GM18508 (cell line): ENCODE data around the gene MSLN.

Experiments
- ATAC-seq: cut with Tn5 transposase; IDR thresholded peaks from one replicate; pipeline ENCODE4 v1.9.1; 2021; ENCODE audit warnings: moderate number of reproducible peaks; ENCODE audit not compliant: insufficient read depth, unreplicated experiment

Gene MSLN

DNA sequence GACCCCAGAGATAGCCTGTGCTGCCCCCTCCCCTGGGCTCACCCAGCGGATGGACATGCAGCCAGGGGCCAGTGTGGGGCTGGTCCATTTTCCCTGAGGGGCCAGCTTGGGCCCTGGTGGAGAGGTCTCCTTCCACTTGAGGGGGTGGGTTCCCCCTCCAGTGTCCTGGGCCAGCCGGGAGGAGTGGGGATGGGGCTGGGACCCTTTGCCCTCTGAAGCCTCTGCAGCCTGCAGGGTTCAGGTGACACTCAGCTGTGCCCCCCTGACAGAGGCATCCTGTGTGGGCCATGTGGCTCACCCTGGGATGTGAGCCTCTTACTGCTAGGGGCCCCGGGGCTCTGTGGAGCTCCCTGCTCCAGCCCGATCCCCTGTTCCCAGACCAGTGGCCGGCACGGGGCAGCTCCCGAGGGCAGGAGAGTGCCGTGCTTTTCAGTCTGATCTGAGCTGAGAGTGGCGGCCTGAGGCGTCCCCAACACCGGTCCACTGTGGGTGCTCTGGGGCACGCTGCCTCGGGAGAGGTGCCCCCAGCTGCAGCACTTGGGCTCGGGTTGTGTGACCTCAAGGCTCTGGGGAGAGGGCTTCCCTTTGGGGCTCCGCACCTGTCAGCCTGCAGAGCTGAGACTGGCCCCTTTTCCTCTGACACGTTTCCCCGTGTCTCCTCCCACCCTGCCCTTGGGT lies 40.4 kb downstream of the MSLN start:
- ATAC-seq, result no peak

- ATAC-seq, result no peak
These were observed 41.2 kb downstream of the MSLN start for GRCh38 chr16:801584-802363.

- ATAC-seq, result no peak
These were observed 41.9 kb downstream of the MSLN start for GRCh38 chr16:802461-802860.

- no peak for ATAC-seq
These were observed 42.6 kb downstream of the MSLN start for GRCh38 chr16:802914-803753.

- no peak for ATAC-seq
These were observed 43.2 kb downstream of the MSLN start for GRCh38 chr16:803754-804080.

GRCh38 chr16:804193-805048 lies 43.9 kb downstream of the MSLN start:
- no peak for ATAC-seq

GRCh38 chr16:805474-805873 lies 44.9 kb downstream of the MSLN start:
- ATAC-seq, result no peak

GRCh38 chr16:807347-808084 lies 47.0 kb downstream of the MSLN start:
- peak; percentile 41 for ATAC-seq

- ATAC-seq, result no peak
These were observed 47.5 kb downstream of the MSLN start for GRCh38 chr16:808085-808386.

DNA sequence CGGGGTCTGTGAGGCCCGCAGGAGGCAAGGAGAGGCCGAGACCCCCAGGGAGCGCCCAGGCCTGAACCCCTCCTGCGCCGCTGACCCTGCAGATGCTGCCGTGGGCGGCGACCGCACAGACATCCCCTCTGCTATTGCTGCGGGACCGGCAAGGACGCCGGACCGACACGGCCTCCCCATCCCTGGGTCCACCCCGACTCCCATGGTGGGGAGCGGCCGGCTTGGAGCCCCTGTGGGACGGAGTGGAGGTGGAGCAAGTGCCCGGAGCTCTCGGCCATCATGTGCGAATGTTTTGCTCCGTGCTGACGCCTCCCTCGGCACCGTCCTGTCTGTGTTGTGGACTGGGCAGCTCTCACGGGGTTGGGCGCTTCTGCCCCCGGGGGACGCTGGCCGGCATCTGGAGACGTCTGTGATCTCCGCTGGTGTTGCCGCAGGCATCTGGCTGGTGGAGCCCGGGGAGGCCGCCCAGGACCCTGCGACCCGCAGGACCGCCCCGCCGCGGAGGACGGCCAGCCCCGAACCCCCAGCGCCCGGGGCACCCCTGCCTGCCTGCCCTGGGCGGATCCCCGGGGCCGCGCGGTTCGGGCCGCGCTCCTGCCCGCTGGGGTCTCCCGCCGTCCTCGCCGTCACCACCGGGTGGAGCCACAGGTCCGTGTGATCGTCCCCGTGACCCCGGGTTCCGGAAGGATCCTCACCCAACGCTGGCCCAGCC lies 52.8 kb downstream of the MSLN start:
- no peak for ATAC-seq

DNA sequence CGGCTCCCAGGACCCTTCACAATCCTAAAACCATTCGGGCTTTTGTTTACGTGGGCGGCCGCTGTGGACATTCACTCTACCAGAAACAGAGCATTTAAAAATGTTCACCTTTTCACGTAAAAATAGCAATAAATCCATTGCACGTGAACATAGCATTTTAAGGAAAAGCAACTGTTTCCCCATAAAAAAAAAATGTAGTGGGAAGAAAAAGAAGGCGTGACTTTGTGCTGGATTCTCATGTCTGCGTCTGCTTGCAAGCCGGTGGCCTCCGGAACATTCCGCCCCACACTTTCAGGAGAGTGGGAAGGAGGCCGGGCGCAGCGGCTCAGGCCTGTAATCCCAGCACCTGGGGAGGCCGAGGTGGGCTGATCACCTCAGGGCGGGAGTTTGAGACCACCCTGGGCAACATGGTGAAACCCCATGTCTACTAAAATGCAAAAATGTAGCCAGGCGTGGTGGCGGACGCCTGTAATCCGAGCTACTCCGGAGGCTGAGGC lies 53.4 kb downstream of the MSLN start:
- ATAC-seq, result no peak

DNA sequence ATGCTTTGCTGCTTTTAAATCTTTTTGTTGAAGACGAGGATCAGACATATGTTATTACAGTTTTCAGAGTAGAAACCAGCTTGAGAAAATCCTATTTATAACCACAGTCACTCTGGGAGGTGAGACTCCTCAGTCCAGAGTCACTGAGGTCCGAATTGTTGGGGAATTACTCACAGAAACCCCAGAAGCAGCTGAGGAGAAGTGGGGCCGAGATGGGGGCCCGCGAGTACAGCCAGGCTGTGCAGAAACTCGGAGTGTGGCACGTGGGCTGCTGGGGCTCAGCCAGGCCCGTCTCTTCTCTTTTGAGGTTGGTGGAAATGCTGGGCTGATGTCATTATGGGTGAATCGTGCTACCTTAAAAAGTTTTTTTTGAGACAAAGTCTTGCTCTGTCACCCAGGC lies 54.4 kb downstream of the MSLN start:
- ATAC-seq, result no peak

DNA sequence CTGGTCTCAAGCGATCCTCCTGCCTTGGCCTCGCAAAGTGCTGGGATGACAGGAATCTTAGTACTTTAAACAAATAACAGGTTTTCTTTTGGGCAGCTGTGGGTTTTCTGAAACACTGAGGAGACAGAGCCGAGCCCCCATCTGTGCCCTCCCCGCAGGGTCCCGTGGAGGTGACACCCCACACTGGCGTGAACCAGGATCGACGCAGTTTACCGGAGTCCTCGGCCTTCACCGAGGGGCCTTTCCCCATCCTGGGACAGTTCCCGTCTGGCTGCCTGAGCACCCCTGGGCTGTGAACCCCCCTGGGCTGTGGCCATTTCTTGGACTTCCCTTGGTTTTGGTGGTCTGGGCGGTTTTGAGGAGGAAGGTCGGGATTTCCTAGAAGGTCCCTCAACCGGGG lies 55.3 kb downstream of the MSLN start:
- no peak for ATAC-seq

- no peak for ATAC-seq
These were observed 56.7 kb downstream of the MSLN start for GRCh38 chr16:817001-817906.

DNA sequence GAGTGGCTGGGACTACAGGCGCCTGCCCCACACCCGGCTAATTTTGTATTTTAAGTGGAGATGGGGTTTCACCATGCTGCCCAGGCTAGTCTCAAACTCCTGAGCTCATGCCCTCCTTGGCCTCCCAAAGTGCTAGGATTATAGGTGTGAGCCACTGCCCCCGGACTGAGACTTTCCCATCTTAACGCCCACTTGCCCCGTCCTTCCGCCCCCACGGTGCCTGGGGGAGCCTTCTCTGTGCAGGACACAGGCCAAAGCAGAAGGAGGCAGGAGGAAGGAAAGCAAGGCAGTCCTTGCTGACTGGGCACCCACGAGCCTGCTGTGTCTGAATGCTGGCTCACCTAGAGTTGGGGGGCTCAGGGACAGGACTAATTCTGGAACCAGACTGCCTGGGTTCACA lies 57.6 kb downstream of the MSLN start:
- ATAC-seq, result no peak
